NCI-H510A treated with DMSO at 0.1 percent for 48 hours (cell line): ENCODE measurements around the gene SCML2.
"Not testable (repeated sequence)": the region's sequence is repeated elsewhere in the genome, so short reads cannot be mapped to it uniquely, and the experiment has no call there.

Experiments used
- DNase-seq: peaks from one replicate; lab custom pipeline; 2025; lab: John Stamatoyannopoulos, UW

SCML2 gene

GRCh38 chrX:18271309-18271708 is 83.2 kb downstream of the SCML2 start:
- no peak for DNase-seq

GRCh38 chrX:18255059-18255458 is 99.4 kb downstream of the SCML2 start:
- no peak for DNase-seq

GRCh38 chrX:18252644-18253359 is 101.7 kb downstream of the SCML2 start:
- DNase-seq = no peak

- DNase-seq = not testable (repeated sequence)
These were observed 124.8 kb downstream of the SCML2 start for GRCh38 chrX:18229646-18230045.

GRCh38 chrX:18228069-18228468 is 126.4 kb downstream of the SCML2 start:
- no peak for DNase-seq

GRCh38 chrX:18227458-18227857 is 127.0 kb downstream of the SCML2 start:
- no peak for DNase-seq

- DNase-seq = no peak
These were observed 133.7 kb downstream of the SCML2 start, which contains the start of gene BEND2 for GRCh38 chrX:18220786-18221185. TSS of gene BEND2 (minus strand) at chrX:18220886. CDS start at chrX:18220750, 136 bp downstream.

- DNase-seq = peak; percentile 11
These were observed 144.0 kb downstream of the SCML2 start for GRCh38 chrX:18210470-18210869.

GRCh38 chrX:18206657-18207056 is 147.8 kb downstream of the SCML2 start:
- DNase-seq = no peak

GRCh38 chrX:18203631-18204030 is 150.9 kb downstream of the SCML2 start:
- DNase-seq = no peak

GRCh38 chrX:18194688-18195087 is 159.8 kb downstream of the SCML2 start:
- DNase-seq = peak; percentile 35
